Ureter (tissue), 1 donor: Measurements from ENCODE around the gene ZNF331. TPM values are rescaled to one million over a fixed set of nuclear protein-coding genes. Genes with fewer than 3 reads are reported as not detected.

Experiments
- DNase-seq: peaks from one replicate; pipeline ENCODE4 v3.0.0-alpha.2; 2020; ENCODE audit warnings: low spot score
- total RNA-seq: library from RNA; stranded (reverse); gene quantifications from one replicate; pipeline ENCODE4 v1.2.4, GENCODE V29; 2023
- donor health status: DM: yes; HTN: yes; CAD: no.

ZNF331 gene
- total RNA-seq, 1 donor from 2014 or later = 23.9 TPM

- peak; percentile 95 for DNase-seq
These were observed 17.2 kb upstream of the ZNF331 start for GRCh38 chr19:53520547-53521372.

- DNase-seq = no peak
These were observed 16.4 kb upstream of the ZNF331 start for GRCh38 chr19:53521373-53522202.

- no peak for DNase-seq
These were observed 12.0 kb upstream of the ZNF331 start for GRCh38 chr19:53525922-53526321.

GRCh38 chr19:53530622-53531021, 7.3 kb upstream of the ZNF331 start:
- no peak for DNase-seq

GRCh38 chr19:53531457-53531856, 6.5 kb upstream of the ZNF331 start:
- no peak for DNase-seq

- DNase-seq = no peak
These were observed 5.6 kb upstream of the ZNF331 start for GRCh38 chr19:53532362-53532761.

- no peak for DNase-seq
These were observed 1.8 kb upstream of the ZNF331 start for GRCh38 chr19:53536225-53536548.

- DNase-seq = no peak
These were observed 824 bp upstream of the ZNF331 start for GRCh38 chr19:53537121-53537520.

GRCh38 chr19:53538378-53539109, 599 bp downstream of the ZNF331 start:
- no peak for DNase-seq

GRCh38 chr19:53540091-53540490, 2.1 kb downstream of the ZNF331 start:
- DNase-seq = no peak

GRCh38 chr19:53541971-53542370, 4.0 kb downstream of the ZNF331 start:
- DNase-seq = no peak

GRCh38 chr19:53545271-53546065, 7.5 kb downstream of the ZNF331 start:
- DNase-seq = no peak

GRCh38 chr19:53546758-53547513, 9.0 kb downstream of the ZNF331 start:
- DNase-seq = no peak

GRCh38 chr19:53549340-53549739, 11.4 kb downstream of the ZNF331 start:
- DNase-seq = no peak

GRCh38 chr19:53552001-53552721, 14.2 kb downstream of the ZNF331 start:
- DNase-seq = no peak

GRCh38 chr19:53553156-53553555, 15.2 kb downstream of the ZNF331 start:
- DNase-seq = no peak

GRCh38 chr19:53553865-53554791, 16.2 kb downstream of the ZNF331 start:
- peak; percentile 86 for DNase-seq

- DNase-seq = no peak
These were observed 16.9 kb downstream of the ZNF331 start for GRCh38 chr19:53554804-53555203.

GRCh38 chr19:53555352-53555751, 17.4 kb downstream of the ZNF331 start:
- DNase-seq = no peak
